HepG2 (cell line): Measurements from ENCODE around the gene IFNA6.

ENCODE experiments used
- ATF2 ChIP-seq: sonication (generic); formaldehyde crosslinking; IDR thresholded peaks from 2 replicates; pipeline ENCODE4 v1.4.0; 2020; ENCODE audit warnings: missing genetic modification reagents
- CTCF ChIP-seq: sonication (generic); formaldehyde crosslinking; IDR thresholded peaks from 2 replicates; pipeline ENCODE4 v1.5.0; 2020; ENCODE audit warnings: mild to moderate bottlenecking, missing genetic modification reagents, moderate library complexity
- PBX2 ChIP-seq: IDR thresholded peaks from 2 replicates; pipeline ENCODE4 v1.6.1; 2016; ENCODE audit warnings: control low read depth
- TBP ChIP-seq: sonication (generic); formaldehyde crosslinking; IDR thresholded peaks from 2 replicates; pipeline ENCODE4 v1.5.0; 2020; ENCODE audit warnings: missing genetic modification reagents
- ZIK1 ChIP-seq: sonication (generic); formaldehyde crosslinking; IDR thresholded peaks from 2 replicates; pipeline ENCODE4 v1.5.0; 2020; ENCODE audit warnings: mild to moderate bottlenecking, low read depth, missing genetic modification reagents, borderline replicate concordance

- TF ChIP-seq CTCF (CRISPR knock-in tag) (no peak), PBX2 (no peak), ATF2 (CRISPR knock-in tag) (no peak), ZIK1 (CRISPR knock-in tag) (no peak), TBP (CRISPR knock-in tag) (no peak)
These were observed 32.9 kb upstream of the IFNA6 start for GRCh38 chr9:21383627-21384026.
